ENCODE data around the gene ZCCHC12.
"Not testable (repeated sequence)": the region's sequence is repeated elsewhere in the genome, so short reads cannot be mapped to it uniquely, and the experiment has no call there.

Gene ZCCHC12

DNA sequence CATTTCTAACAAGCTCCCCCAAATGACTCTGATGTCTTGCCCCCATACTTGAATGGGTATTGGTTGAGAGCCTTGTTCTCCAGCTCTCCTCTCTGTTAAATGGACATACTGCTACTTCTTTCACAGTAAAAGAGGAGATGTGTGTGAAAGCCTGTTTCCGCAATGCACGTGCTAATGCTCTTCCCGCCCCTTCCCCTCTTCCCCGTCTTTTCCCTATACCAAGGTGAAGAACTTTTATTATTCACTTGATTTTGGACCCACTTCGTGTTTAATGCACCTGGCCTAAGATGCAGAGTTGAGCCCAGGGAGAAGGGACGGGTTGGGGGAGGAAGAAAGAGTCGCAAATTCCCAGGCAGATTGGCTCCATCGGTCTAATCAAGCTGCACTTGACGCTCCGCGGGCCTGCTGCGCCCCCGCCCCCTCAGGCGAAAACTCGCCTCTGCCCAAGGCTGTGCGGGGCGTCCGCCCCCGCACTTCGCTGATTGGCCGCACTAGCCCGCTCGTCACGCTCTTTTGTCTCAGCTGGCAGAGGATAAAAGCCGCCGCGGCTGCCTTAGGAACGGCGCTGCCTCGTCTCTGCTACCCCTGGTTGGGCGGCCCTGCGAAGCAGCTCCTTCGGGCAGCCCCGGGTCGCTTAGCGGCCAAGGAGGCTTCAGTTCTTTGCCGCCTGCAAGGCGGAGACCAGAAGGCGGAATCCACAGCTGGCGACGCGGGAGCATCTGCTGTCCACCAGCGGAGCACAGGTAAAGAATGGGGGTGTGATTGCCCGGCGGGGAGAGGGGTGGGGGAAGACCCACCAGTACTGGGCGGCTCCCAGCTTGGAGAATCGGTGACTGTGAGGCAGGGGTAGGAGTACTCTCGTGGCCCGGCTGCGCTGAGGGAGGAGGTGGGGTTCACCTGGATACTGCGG lies at the start of gene ZCCHC12:
TSS of gene ZCCHC12 (plus strand) at position 562 of the 910 bp plus-strand sequence. CDS start 1,421 bp downstream, outside the sequence.
- peak; percentile 58 for DNase-seq (ENCODE audit: low read depth)

DNA sequence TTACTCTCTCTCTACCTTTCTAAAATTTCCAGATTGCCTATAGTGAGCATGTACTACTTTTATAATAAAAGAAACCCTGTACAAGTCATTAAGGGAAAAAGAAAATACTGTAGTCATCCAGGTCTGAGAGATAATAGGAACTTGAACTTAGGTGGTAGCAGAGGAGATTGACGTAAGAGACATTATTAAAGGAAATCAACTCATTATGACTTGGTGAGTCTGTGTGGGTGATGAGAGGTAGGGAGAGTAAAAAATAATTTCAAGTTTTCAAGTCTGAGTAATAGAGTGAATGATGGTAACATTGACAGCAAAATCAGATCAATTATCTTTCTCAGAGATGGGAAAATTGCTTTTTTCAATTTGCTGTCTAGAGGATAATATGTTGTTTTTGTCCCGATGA lies 44.0 kb upstream of the ZCCHC12 start:
- DNase-seq (ENCODE audit: low read depth), result no peak

GRCh38 chrX:118780509-118780908 lies 43.1 kb upstream of the ZCCHC12 start:
- no peak for DNase-seq (ENCODE audit: low read depth)

DNA sequence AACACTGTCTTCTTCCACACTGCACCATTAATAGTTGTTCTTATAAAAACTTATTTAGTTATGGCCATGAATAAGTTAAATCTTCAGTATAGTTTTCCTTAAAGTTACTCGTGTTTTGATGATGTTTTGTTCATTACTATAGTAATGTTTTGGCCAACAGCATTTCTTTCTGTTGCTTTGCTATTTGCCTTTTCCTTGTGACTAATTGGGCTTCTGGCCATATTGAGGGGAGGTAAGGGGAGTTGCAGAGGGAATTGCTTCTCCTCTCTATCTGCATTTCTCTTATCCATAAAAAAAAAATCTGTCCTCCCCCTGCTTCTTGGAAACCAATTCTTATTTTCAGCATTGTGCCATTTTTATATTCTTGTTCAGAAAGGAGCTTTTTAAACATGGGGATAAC lies 42.7 kb upstream of the ZCCHC12 start:
- no peak for DNase-seq (ENCODE audit: low read depth)

DNA sequence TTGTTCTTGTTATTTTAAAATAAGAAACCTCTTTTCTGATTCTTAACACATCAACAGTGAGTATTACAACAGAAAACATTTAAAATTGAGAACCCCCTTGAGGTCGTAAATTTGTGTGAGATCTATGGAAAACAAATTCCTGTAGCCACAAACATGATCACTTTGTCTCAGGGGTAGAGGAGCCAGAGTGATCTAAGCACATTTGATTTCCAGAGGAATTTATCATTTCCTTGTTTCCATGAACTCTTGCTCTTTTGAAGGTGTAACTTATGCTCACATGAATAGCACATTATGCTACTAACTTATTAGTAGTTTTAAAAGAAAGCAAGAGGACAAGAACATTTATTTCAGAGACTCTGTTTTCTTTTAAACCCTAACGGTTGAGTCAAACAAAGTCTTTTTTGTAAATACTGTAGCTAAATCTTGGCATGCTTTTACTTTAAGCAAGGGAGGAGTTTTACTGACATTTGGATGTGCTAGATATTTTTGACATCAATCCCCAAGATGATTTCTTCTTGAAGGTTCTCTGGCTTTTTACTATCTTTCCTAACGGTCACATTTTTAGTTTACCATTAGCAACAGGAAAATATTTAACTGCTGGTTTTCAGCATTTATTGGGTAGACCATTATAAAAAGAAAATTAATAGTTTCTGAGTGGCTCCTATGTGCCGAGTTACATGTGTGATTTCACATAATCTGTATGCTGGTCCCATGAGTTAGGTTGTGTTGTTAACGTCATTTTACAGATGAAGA lies 27.9 kb upstream of the ZCCHC12 start:
- DNase-seq (ENCODE audit: low read depth), result no peak

GRCh38 chrX:118802857-118803256 lies 20.8 kb upstream of the ZCCHC12 start:
- peak; percentile 9 for DNase-seq (ENCODE audit: low read depth)

DNA sequence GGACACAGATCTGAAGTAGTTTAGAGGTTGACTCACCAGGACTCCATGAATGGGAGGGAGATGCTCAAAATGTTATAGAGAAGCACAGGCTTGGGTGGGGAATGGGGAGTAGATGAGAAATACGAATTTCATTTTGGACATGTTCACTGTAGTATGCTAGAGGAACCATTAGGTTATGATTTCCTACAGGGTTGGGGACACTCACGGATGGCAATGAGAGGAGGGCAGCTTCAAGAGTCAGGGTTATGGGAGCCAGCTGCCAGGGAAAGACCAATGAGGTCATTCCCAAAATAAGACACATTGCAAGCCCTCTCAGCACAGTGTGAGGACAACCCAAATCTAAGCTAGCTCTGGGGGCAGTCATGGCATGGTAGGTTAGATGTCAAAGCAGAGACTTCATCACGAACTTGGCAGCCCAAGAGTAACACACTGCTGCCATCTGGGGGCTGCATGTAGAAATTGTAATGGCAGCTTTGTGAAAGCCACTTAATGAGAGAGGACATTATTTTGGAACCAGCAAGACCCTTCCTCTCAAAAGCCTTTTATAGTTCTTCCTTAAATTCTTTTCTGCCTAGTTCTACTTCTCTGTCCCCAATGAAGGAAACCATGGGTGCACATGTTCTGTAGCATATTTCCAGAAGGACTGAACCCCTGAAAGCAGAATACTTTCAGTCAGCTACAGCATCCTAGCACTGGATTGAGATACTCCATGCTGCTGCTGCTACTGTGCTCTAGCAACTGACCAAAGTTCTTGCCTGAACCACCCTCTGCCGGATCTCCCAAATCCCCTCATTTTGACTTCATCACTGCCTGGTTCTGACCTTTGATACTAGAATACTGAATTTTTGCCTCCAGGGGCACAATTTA lies 16.2 kb upstream of the ZCCHC12 start:
- DNase-seq (ENCODE audit: low read depth), result peak; percentile 55

GRCh38 chrX:118817257-118817656 lies 6.4 kb upstream of the ZCCHC12 start:
- not testable (repeated sequence) for DNase-seq (ENCODE audit: low read depth)

GRCh38 chrX:118824173-118824730 lies 628 bp downstream of the ZCCHC12 start:
- DNase-seq (ENCODE audit: low read depth), result peak; percentile 3

DNA sequence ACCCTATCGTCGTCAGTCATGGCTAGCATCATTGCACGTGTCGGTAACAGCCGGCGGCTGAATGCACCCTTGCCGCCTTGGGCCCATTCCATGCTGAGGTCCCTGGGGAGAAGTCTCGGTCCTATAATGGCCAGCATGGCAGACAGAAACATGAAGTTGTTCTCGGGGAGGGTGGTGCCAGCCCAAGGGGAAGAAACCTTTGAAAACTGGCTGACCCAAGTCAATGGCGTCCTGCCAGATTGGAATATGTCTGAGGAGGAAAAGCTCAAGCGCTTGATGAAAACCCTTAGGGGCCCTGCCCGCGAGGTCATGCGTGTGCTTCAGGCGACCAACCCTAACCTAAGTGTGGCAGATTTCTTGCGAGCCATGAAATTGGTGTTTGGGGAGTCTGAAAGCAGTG lies 1.6 kb downstream of the ZCCHC12 start:
- DNase-seq (ENCODE audit: low read depth), result no peak

- peak; percentile 37 for DNase-seq (ENCODE audit: low read depth)
Observed at GRCh38 chrX:118839334-118839958, 15.8 kb downstream of the ZCCHC12 start.

- peak; percentile 60 for DNase-seq (ENCODE audit: low read depth)
Observed at GRCh38 chrX:118847676-118848075, 24.1 kb downstream of the ZCCHC12 start.

DNA sequence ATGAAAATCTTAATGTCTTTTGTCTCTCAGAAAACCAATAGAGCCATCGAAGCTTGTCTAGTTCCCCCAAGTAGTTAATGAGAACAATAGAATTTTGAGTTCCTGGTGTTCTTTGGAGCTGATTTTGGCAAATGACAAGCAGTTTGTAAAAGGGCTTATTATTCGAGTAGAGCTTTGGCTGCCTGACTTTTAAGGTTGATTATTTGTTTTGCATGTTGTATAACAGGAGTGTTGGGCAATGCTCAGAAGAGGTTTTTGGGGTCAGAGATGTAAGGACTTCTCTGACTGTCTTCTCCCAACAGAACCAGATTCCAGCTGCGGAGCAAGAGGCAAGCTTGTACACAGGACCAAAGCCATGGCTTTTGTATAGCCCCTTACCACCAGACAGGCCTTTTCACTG lies 30.0 kb downstream of the ZCCHC12 start:
- no peak for DNase-seq (ENCODE audit: low read depth)

DNA sequence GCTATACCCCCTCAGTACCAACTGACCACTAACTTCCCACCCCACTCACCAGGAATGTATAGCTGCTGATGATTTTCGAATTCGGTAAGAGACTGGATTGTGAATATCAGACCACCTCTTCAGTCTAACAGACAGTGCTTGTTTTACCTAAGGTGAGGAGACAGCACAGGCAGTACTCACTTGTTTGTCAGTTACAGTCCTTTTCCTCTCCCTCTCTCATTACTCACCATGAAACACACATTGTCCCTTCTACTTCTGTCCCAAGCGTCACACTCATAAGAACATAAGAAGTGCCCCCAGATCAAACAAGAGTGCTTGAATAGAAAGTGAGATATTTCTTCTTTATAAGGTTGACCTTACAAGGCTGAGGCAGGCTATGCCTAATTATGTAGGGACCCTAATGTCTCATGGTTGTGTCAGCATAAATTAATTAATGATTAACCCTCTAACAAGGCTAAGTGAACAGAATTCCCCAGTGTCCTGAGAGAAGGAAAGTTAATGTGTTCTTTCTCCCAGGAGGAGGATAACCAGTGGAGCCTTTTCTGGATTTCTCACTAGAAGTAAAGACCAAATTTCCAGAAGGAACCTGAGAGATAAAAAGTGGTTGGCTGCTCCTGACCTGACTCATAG lies 32.2 kb downstream of the ZCCHC12 start:
- no peak for DNase-seq (ENCODE audit: low read depth)

GRCh38 chrX:118857006-118857405 lies 33.4 kb downstream of the ZCCHC12 start:
- no peak for DNase-seq (ENCODE audit: low read depth)

- DNase-seq (ENCODE audit: low read depth), result no peak
Observed at GRCh38 chrX:118861338-118861737, 37.7 kb downstream of the ZCCHC12 start.

GRCh38 chrX:118862091-118862490 lies 38.5 kb downstream of the ZCCHC12 start:
- DNase-seq (ENCODE audit: low read depth), result no peak

DNA sequence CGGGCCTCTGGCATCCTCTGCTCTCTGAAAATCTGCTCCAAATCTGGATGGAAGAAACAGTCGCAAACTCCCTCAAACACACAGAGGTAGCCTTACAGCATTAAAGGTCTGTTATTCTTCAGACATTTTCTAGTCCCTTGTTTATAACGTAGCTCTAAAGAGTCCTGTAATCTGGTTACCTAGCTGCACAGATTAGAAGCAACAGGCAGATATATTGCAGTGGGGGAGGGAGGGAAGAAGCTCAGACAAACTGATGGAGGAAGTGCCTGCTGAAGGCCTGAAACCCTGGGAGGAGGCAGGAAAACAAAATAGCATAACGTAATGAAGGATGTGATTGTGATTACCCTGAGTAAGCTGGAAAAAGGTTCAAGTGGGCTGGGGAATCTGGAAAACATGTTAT lies 39.4 kb downstream of the ZCCHC12 start:
- DNase-seq (ENCODE audit: low read depth), result no peak

DNA sequence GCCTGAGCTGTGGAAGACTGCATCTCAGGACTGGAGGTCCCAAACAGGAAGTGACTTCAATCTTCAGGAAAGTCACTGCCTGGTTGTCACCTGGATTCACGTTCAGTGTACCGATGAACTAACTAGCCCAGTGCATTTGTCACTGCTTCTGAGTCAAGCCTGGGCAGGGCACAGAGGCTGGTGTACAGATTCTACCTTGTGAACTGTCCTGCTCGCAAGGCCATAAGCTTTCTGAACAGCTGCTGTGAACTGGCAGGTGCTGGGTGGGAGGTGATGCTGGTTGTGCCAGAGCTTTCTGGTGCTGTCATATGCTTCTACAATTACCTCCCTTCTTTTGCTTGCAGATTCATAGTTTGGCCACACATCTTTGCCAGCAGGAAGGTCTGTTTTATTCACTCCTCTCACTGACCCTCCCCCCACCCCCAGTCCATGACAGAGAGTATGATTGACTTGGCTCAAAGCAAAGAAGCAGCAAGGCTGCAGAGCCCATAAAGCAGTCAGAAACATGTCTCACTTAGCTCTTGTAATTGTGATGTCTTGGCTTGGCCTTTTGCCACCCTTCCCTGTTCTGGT lies 40.5 kb downstream of the ZCCHC12 start:
- no peak for DNase-seq (ENCODE audit: low read depth)

DNA sequence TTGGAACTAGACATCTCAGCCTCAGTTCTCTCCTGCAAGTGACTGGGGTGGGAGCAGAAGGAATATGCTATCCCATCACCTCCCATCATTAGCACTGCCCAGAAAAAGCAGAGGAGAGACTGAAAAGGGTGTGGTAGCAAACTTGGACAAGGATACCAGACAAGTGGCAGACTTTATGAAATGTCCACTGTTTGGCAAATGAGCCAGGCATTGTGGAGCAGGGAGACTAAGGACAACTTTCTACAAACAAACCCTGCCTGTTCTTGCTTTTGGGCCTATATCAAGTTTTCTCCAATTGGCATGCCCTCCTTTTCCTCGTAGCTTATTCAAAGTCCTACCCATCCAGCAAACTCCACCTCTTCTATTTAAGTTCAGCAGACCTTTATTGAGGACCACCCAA lies 41.6 kb downstream of the ZCCHC12 start:
- no peak for DNase-seq (ENCODE audit: low read depth)

- no peak for DNase-seq (ENCODE audit: low read depth)
Observed at GRCh38 chrX:118867251-118867650, 43.6 kb downstream of the ZCCHC12 start.

Measured in ELR (cell line).